ENCODE data around the gene TGM6. TPM values are rescaled to one million over a fixed set of nuclear protein-coding genes. Genes with fewer than 3 reads are reported as not detected.

Gene TGM6
- total RNA-seq, 4 donors from 2014 or later: not detected

DNA sequence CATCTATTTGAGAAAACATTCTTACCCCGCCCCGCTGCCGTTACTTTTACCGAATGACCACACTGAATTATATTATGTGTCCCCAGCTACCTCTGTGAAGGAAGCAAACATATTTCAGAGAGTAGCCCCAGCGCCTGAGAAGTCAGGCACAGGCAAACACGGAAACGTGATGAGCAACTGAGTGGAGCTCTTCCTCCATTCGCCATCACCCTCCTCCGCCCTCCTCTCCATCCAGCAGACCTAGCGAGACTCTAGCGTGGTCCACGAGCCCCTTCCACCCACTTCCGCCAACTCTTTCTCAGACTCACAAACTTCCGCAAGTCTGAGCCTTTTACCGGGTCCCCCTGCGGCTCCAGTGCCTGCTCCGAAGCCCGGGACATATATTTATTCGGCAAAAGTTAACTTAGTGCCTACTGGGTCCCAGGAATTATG lies 89.3 kb downstream of the TGM6 start:
- peak in 1 of 2 donors; percentile 27 for DNase-seq
- no peaks in the 10 kb centered on the region for H3K36me3 ChIP-seq
- intact Hi-C loops (cut with DNase I; ENCODE audit: low total_unique reads): no loop called here
- no peaks in the 10 kb centered on the region for H3K27me3 ChIP-seq
- H3K27ac ChIP-seq: peak overlapping the region; percentile 88 to 96
- no peak for TF ChIP-seq POLR2A (IDR thresholded peaks at IDR 0.05)
- TF ChIP-seq, protein P1, sequence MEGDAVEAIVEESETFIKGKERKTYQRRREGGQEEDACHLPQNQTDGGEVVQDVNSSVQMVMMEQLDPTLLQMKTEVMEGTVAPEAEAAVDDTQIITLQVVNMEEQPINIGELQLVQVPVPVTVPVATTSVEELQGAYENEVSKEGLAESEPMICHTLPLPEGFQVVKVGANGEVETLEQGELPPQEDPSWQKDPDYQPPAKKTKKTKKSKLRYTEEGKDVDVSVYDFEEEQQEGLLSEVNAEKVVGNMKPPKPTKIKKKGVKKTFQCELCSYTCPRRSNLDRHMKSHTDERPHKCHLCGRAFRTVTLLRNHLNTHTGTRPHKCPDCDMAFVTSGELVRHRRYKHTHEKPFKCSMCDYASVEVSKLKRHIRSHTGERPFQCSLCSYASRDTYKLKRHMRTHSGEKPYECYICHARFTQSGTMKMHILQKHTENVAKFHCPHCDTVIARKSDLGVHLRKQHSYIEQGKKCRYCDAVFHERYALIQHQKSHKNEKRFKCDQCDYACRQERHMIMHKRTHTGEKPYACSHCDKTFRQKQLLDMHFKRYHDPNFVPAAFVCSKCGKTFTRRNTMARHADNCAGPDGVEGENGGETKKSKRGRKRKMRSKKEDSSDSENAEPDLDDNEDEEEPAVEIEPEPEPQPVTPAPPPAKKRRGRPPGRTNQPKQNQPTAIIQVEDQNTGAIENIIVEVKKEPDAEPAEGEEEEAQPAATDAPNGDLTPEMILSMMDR (IDR thresholded peaks at IDR 0.05): no peak
- H3K4me1 ChIP-seq: peaks cover 6 to 11% of the 10 kb centered on the region in 2 donors
- no peaks in the 10 kb centered on the region for H3K9me3 ChIP-seq
- peak overlapping the region; percentile 49 to 79 for H3K4me3 ChIP-seq

DNA sequence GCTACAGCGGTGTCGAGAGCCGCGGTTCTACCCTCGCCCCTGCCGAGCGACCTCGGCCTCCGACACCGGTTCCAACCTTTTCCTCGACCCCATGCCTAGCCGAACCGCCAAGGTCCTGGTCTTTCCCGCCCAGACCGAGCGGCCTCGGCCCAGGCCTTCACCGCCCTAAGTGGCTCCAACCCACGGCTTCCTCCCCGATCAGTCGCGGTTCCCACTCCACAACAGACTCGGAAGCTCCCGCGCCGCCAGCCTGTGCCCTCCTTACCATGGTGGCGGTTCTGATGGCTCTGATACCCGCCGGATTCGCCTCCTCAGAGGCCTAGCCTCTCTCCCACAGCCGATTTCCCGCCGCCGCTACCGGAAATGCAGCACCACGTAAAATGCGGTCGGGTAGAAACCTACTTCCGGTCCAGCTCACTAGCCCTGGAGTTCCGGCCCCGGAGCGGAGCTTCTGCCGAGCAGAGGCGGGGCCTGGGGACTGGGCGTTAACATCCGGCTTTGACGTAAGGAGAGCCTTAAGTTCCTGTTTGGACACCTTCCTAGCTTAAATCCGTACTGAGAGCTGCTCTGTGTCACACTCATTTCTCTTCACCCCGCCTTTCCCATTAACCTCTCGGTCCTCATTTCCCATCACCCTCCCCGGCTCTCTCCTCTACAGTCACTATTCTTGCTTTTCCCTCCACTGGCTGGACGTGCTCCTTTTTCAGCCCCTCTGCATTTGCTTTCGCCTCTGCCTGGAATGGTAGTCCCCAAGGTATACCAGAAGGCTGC lies 89.9 kb downstream of the TGM6 start, which contains the start of gene SNRPB:
TSS of gene SNRPB (minus strand) at position 367 of the 771 bp plus-strand sequence. CDS start at position 268, 99 bp downstream.
- intact Hi-C loops (cut with DNase I; ENCODE audit: low total_unique reads): no loop called here
- TF ChIP-seq, protein P1 (IDR thresholded peaks at IDR 0.05): peak in 1 of 4 experiments; percentile 16
- TF ChIP-seq POLR2A (IDR thresholded peaks at IDR 0.05): peak; percentile 92 to 99
- Histone ChIP-seq H3K4me3 (peak within 1 kb of the TSS; percentile 49 to 79), H3K27ac (peak within 1 kb of the TSS; percentile 88 to 96), H3K4me1 (peaks cover 6 to 11% of the 10 kb centered on the region in 2 donors), H3K27me3 (no peaks in the 10 kb centered on the region), H3K9me3 (no peaks in the 10 kb centered on the region), H3K36me3 (no peaks in the 10 kb centered on the region)
- peak; percentile 97 to 98 for DNase-seq

DNA sequence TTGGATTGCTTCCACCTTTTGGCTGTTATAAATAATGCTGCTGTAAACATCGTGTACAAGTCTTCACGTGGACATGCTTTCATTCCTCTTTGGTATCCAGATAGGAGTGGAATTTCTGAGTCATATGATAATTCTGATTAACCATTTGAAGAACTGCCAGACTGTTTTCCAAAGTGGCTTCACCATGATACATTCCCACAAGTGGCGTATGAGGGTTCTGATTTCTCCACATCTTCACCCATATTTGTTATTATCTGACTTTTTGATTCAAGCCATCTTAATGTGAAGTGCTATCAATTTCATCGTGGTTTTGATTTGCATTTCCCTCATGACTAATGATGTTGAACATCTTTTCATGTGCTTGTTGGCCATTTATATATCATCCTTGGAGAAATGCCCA lies 92.8 kb downstream of the TGM6 start:
- intact Hi-C loops (cut with DNase I; ENCODE audit: low total_unique reads): no loop called here
- H3K27ac ChIP-seq: no peak overlapping the region
- no peaks in the 10 kb centered on the region for H3K36me3 ChIP-seq
- no peaks in the 10 kb centered on the region for H3K27me3 ChIP-seq
- H3K4me3 ChIP-seq: no peak overlapping the region
- peaks cover 4 to 7% of the 10 kb centered on the region in 2 donors for H3K4me1 ChIP-seq
- no peaks in the 10 kb centered on the region for H3K9me3 ChIP-seq
- DNase-seq: no peak
- TF ChIP-seq, protein P1 (IDR thresholded peaks at IDR 0.05): no peak
- no peak for TF ChIP-seq POLR2A (IDR thresholded peaks at IDR 0.05)

DNA sequence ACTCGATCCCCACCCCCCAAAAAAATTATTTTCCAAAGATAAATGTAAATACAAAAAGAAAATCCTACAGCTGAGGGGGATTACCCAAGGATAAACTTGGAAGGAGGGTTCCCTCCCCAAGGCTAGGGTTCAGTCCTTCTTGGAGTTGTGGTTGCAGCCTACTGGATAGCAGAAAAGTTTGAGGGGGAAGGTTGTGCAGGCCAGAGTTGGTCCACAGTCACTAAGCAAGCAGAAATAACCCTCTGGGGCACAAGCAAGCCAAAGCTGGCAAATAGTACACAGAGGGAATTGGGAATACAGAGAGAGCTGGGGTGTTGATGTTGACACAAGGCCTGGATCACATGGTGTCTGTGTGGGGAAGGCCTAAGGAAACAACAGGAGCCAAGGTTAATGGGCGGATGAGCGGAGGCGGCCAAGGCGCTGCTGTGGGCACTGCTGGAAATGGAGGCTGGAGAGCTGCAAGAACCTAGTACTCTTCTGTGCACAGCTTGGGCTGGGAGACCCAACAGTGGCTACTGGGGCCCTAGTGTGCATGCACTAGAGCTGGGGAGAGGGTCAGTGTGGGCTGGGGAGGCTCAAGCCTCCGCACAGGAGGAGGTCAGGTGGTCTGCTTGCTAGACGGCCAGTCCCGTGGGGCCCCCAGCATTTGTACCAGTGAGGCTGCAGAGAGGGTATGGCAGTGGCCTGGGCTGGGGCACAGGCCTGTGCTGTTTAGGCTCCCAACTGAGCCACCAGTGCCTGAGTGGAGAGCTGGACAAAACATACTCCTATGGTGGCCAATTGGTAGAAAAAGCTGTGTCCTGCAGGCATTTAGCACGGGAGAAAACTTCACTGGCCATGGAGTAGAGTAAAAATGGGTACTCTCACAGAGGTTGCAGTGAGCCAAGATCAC lies 95.4 kb downstream of the TGM6 start:
- intact Hi-C loops (cut with DNase I; ENCODE audit: low total_unique reads): no loop called here

More for the DNA sequence above, 95.4 kb downstream of the TGM6 start:
- no peaks in the 10 kb centered on the region for H3K36me3 ChIP-seq
- H3K27me3 ChIP-seq: no peaks in the 10 kb centered on the region
- no peak for TF ChIP-seq POLR2A (IDR thresholded peaks at IDR 0.05)
- TF ChIP-seq, protein P1 (IDR thresholded peaks at IDR 0.05): no peak
- H3K4me1 ChIP-seq: no peaks in the 10 kb centered on the region
- H3K9me3 ChIP-seq: no peaks in the 10 kb centered on the region
- H3K27ac ChIP-seq: no peak overlapping the region
- H3K4me3 ChIP-seq: no peak overlapping the region
- no peak for DNase-seq

Data from uterus (tissue), 4 donors.